Liver (tissue), 9 donors: ENCODE data around the gene AHRR. TPM values are rescaled to one million over a fixed set of nuclear protein-coding genes. Genes with fewer than 3 reads are reported as not detected.

Experiments used
- DNase-seq: peaks from one replicate; pipeline ENCODE4 v3.0.0-alpha.2; 2017; ENCODE audit warnings: low spot score
- H3K27ac ChIP-seq, 2 donors: one replicate each; pipeline ENCODE4 v1.7.0; 2013; ENCODE audit warnings: inconsistent platforms in 2 of 2, low read length in 2 of 2, control low read depth in 1 of 2, low read depth in 1 of 2, mild to moderate bottlenecking in 1 of 2
- H3K27me3 ChIP-seq, 4 donors: one replicate each; pipeline versions ENCODE4 v1.6.1 to v1.7.0; 2013; ENCODE audit warnings: low read length in 3 of 4, inconsistent platforms in 1 of 4, mild to moderate bottlenecking in 1 of 4, moderate library complexity in 1 of 4; ENCODE audit not compliant: control insufficient read depth in 4 of 4, insufficient read depth in 4 of 4
- H3K36me3 ChIP-seq, 4 donors: one replicate each; pipeline versions ENCODE4 v1.6.1 to v1.7.0; 2013; ENCODE audit warnings: low read length in 3 of 4, mild to moderate bottlenecking in 3 of 4, low read depth in 1 of 4, moderate library complexity in 1 of 4; ENCODE audit not compliant: control insufficient read depth in 4 of 4, insufficient read depth in 3 of 4
- H3K4me1 ChIP-seq, 4 donors: one replicate each; pipeline versions ENCODE4 v1.6.1 to v1.7.0; 2013; ENCODE audit warnings: low read length in 3 of 4, mild to moderate bottlenecking in 3 of 4, moderate library complexity in 1 of 4; ENCODE audit not compliant: control insufficient read depth in 4 of 4, insufficient read depth in 4 of 4
- H3K4me3 ChIP-seq, 3 donors: one replicate each; pipeline versions ENCODE4 v1.6.1 to v1.7.0; 2013; ENCODE audit warnings: low read length in 3 of 3, control low read depth in 1 of 3, low read depth in 1 of 3, mild to moderate bottlenecking in 1 of 3
- H3K9ac ChIP-seq, 2 donors: one replicate each; pipeline ENCODE4 v1.7.0; 2013; ENCODE audit warnings: low read length in 2 of 2, mild to moderate bottlenecking in 2 of 2, moderate library complexity in 2 of 2, control low read depth in 1 of 2, low read depth in 1 of 2
- H3K9me3 ChIP-seq, 4 donors: one replicate each; pipeline versions ENCODE4 v1.6.1 to v1.7.0; 2013; ENCODE audit warnings: low read length in 3 of 4; ENCODE audit not compliant: control insufficient read depth in 4 of 4
- ATF3 ChIP-seq: IDR thresholded peaks from 2 replicates; pipeline ENCODE4 v1.6.1; 2016; ENCODE audit warnings: antibody characterized with exemption
- CTCF ChIP-seq: fragments of 150-350 bp; IDR thresholded peaks from 2 replicates; pipeline ENCODE4 v1.5.1; 2017; ENCODE audit warnings: improper control_type of control experiment, low read depth, low read length; ENCODE audit not compliant: missing input control
- FOXA1 ChIP-seq: IDR thresholded peaks from 2 replicates; pipeline ENCODE4 v1.6.1; 2016; ENCODE audit warnings: antibody characterized with exemption
- GABPA ChIP-seq, 2 donors: IDR thresholded peaks in 1 of 2; conservative IDR thresholded peaks in 1 of 2; 2 replicates each; pipeline ENCODE4 v1.6.1; 2016; ENCODE audit warnings: antibody characterized with exemption in 2 of 2, mild to moderate bottlenecking in 1 of 2, moderate library complexity in 1 of 2
- HNF4A ChIP-seq, 2 donors: conservative IDR thresholded peaks; 2 replicates each; pipeline ENCODE4 v1.6.1; 2016; ENCODE audit warnings: antibody characterized with exemption in 2 of 2, mild to moderate bottlenecking in 2 of 2
- JUND ChIP-seq, 2 donors: IDR thresholded peaks; 2 replicates each; pipeline ENCODE4 v1.6.1; 2016; ENCODE audit warnings: antibody characterized with exemption in 2 of 2
- MAX ChIP-seq: IDR thresholded peaks from 2 replicates; pipeline ENCODE4 v1.6.1; 2016; ENCODE audit warnings: antibody characterized with exemption
- NR2F2 ChIP-seq: IDR thresholded peaks from 2 replicates; pipeline ENCODE4 v1.6.1; 2016; ENCODE audit warnings: antibody characterized with exemption
- RAD21 ChIP-seq, 2 donors: IDR thresholded peaks; 2 replicates each; pipeline ENCODE4 v1.6.1; 2016; ENCODE audit warnings: antibody characterized with exemption in 2 of 2, mild to moderate bottlenecking in 2 of 2
- REST ChIP-seq: IDR thresholded peaks from 2 replicates; pipeline ENCODE4 v1.6.1; 2016; ENCODE audit warnings: antibody characterized with exemption, mild to moderate bottlenecking
- RXRA ChIP-seq, 2 donors: IDR thresholded peaks; 2 replicates each; pipeline ENCODE4 v1.6.1; 2017 to 2018; ENCODE audit warnings: antibody characterized with exemption in 2 of 2, mild to moderate bottlenecking in 1 of 2
- SP1 ChIP-seq: IDR thresholded peaks from 2 replicates; pipeline ENCODE4 v1.6.1; 2018; ENCODE audit warnings: antibody characterized with exemption, mild to moderate bottlenecking
- TAF1 ChIP-seq: conservative IDR thresholded peaks from 2 replicates; pipeline ENCODE4 v1.6.1; 2016; ENCODE audit warnings: antibody characterized with exemption, mild to moderate bottlenecking
- ZBTB33 ChIP-seq: IDR thresholded peaks from 2 replicates; pipeline ENCODE4 v1.6.1; 2016; ENCODE audit warnings: antibody characterized with exemption
- WGBS: extraction: QIAGEN DNeasy Blood & Tissue Kit; methylation state at CpG from one replicate; pipeline ENCODE4 v1.1.7; 2013; 5-methylcytosine and 5-hydroxymethylcytosine counted together
- polyA plus RNA-seq, 2 donors: library from polyadenylated mRNA; stranded (reverse) in 1 of 2; unstranded in 1 of 2; fragments of 200-250 nt in 1 of 2; fragments of >200 nt in 1 of 2; fragmentation: Nextera tagmentation in 1 of 2; extraction: Ambion mirVana in 1 of 2; gene quantifications; one replicate each; pipeline versions ENCODE4 v1.2.1 to v1.2.3, GENCODE V29; 2013 to 2015
- total RNA-seq, 2 donors: library from RNA; depleted of rRNA; stranded (reverse); fragments of >200 nt; gene quantifications; one replicate each; pipeline ENCODE4 v1.2.3, GENCODE V29; 2014
- donor health status: healthy.
- donor health status: healthy.
- donor health status: healthy.
- donor health status: healthy.
- donor health status: healthy.

The AHRR gene
- total and polyA plus RNA-seq, 4 donors: 0.15 to 0.47 (median 0.24) TPM

GRCh38 chr5:432928-433791, 111.6 kb downstream of the AHRR start:
- Histone ChIP-seq H3K9ac (no peak overlapping the region), H3K4me1 (no peaks in the 10 kb centered on the region), H3K4me3 (no peak overlapping the region), H3K27ac (no peak overlapping the region), H3K36me3 (no peaks in the 10 kb centered on the region), H3K9me3 (no peaks in the 10 kb centered on the region), H3K27me3 (peaks cover 0 to 2% (median 0%) of the 10 kb centered on the region in 4 donors)
- no peak for DNase-seq
- TF ChIP-seq TAF1 (no peak), HNF4A (conservative IDR thresholded peaks at IDR 0.05) (no peak), CTCF (no peak), MAX (no peak), GABPA (IDR thresholded peaks at IDR 0.05 in 1 of 2, conservative IDR thresholded peaks at IDR 0.05 in 1 of 2) (no peak), RXRA (IDR thresholded peaks at IDR 0.05) (no peak), ZBTB33 (no peak), REST (no peak), RAD21 (IDR thresholded peaks at IDR 0.05) (no peak), FOXA1 (no peak), JUND (IDR thresholded peaks at IDR 0.05) (no peak), SP1 (no peak), NR2F2 (no peak), ATF3 (no peak)
- 82% methylated on average over 23 of the region's 23 CpGs for WGBS
